HepG2 (cell line): ENCODE results near the gene NDST1. TPM values are rescaled to one million over a fixed set of nuclear protein-coding genes. Genes with fewer than 3 reads are reported as not detected.

Source experiments
- EHMT2 ChIP-seq: fragments of 200-600 bp; sonication (generic); IDR thresholded peaks from 2 replicates; pipeline ENCODE4 v1.7.0; 2017; ENCODE audit warnings: antibody characterized with exemption, low read depth, low read length, borderline replicate concordance
- EZH2 ChIP-seq: conservative IDR thresholded peaks from 2 replicates; pipeline ENCODE4 v1.6.1; 2012; ENCODE audit warnings: mild to moderate bottlenecking, low read depth, low read length, moderate library complexity
- FOXP4 ChIP-seq: sonication (generic); formaldehyde crosslinking; IDR thresholded peaks from 2 replicates; pipeline ENCODE4 v1.4.0; 2020; ENCODE audit warnings: missing genetic modification reagents
- IRX3 ChIP-seq: sonication (generic); formaldehyde crosslinking; IDR thresholded peaks from 2 replicates; pipeline ENCODE4 v1.8.1; 2023; ENCODE audit warnings: mild to moderate bottlenecking, low read depth, missing genetic modification reagents, borderline replicate concordance
- KDM1A ChIP-seq: IDR thresholded peaks from 2 replicates; pipeline ENCODE4 v1.6.1; 2016; ENCODE audit warnings: missing compliant biosample characterization
- KDM3A ChIP-seq: IDR thresholded peaks from 2 replicates; pipeline ENCODE4 v1.6.1; 2018; ENCODE audit warnings: low read depth, missing compliant biosample characterization
- KDM4B ChIP-seq: sonication (generic); formaldehyde crosslinking; IDR thresholded peaks from 2 replicates; pipeline ENCODE4 v1.4.0; 2020; ENCODE audit warnings: missing genetic modification reagents
- PITX1 ChIP-seq: sonication (generic); formaldehyde crosslinking; IDR thresholded peaks from 2 replicates; pipeline ENCODE4 v1.5.1; 2020; ENCODE audit warnings: mild to moderate bottlenecking, missing genetic modification reagents
- SETDB1 ChIP-seq: sonication (generic); formaldehyde crosslinking; IDR thresholded peaks from 2 replicates; pipeline ENCODE4 v1.5.1; 2020; ENCODE audit warnings: missing genetic modification reagents, mild to moderate bottlenecking, borderline replicate concordance
- SRSF9 ChIP-seq: fragments of 200-400 bp; formaldehyde crosslinking; IDR thresholded peaks from 2 replicates; pipeline ENCODE4 v1.6.1; 2018; ENCODE audit warnings: borderline replicate concordance, mild to moderate bottlenecking, low read depth, low read length; ENCODE audit not compliant: insufficient read depth, poor library complexity, severe bottlenecking
- SSRP1 ChIP-seq: IDR thresholded peaks from 2 replicates; pipeline ENCODE4 v1.6.1; 2016; ENCODE audit warnings: control low read depth
- U2AF1 ChIP-seq: fragments of 200-400 bp; formaldehyde crosslinking; optimal IDR thresholded peaks from 2 replicates; pipeline ENCODE3; 2017; ENCODE audit warnings: mild to moderate bottlenecking, low read depth, low read length
- ZNF33A ChIP-seq: sonication (generic); formaldehyde crosslinking; IDR thresholded peaks from 2 replicates; pipeline ENCODE4 v1.5.1; 2020; ENCODE audit warnings: missing genetic modification reagents, mild to moderate bottlenecking, moderate library complexity, borderline replicate concordance
- ZNF382 ChIP-seq: sonication (generic); formaldehyde crosslinking; IDR thresholded peaks from 2 replicates; pipeline ENCODE4 v1.5.0; 2020; ENCODE audit warnings: missing genetic modification reagents, mild to moderate bottlenecking, borderline replicate concordance
- ZNF44 ChIP-seq: sonication (generic); formaldehyde crosslinking; IDR thresholded peaks from 2 replicates; pipeline ENCODE4 v1.5.1; 2020; ENCODE audit warnings: mild to moderate bottlenecking, missing genetic modification reagents
- ZNF484 ChIP-seq: sonication (generic); formaldehyde crosslinking; IDR thresholded peaks from 2 replicates; pipeline ENCODE4 v1.5.1; 2020; ENCODE audit warnings: mild to moderate bottlenecking, low read depth, missing genetic modification reagents, borderline replicate concordance
- ZNF562 ChIP-seq: sonication (generic); formaldehyde crosslinking; IDR thresholded peaks from 2 replicates; pipeline ENCODE4 v1.8.0; 2022; ENCODE audit warnings: missing genetic modification reagents, borderline replicate concordance
- ZNF615 ChIP-seq: sonication (generic); formaldehyde crosslinking; IDR thresholded peaks from 2 replicates; pipeline ENCODE4 v1.5.0; 2020; ENCODE audit warnings: mild to moderate bottlenecking, missing genetic modification reagents, borderline replicate concordance
- ZSCAN30 ChIP-seq: sonication (generic); formaldehyde crosslinking; IDR thresholded peaks from 2 replicates; pipeline ENCODE4 v1.5.0; 2020; ENCODE audit warnings: mild to moderate bottlenecking, missing genetic modification reagents
- polyA plus RNA-seq, 8 experiments: library from polyadenylated mRNA; depleted of rRNA in 3 of 8; stranded (reverse) in 7 of 8; unstranded in 1 of 8; fragments of >200 nt; fragmentation: Illumina TruSeq in 4 of 8; extraction: Trizol in 4 of 8; gene quantifications; 2 replicates each; pipeline versions ENCODE4 v1.2.1 to v1.2.3, GENCODE V29; 2011 to 2016; ENCODE audit warnings: low read depth in 4 of 8, missing spikeins in 1 of 8, mixed read lengths in 1 of 8; ENCODE audit not compliant: insufficient read depth in 1 of 8
- total RNA-seq, 5 experiments: library from RNA; depleted of rRNA; stranded (reverse); fragments of >200 nt; fragmentation: Illumina TruSeq; extraction: Trizol; gene quantifications; 2 replicates each; pipeline ENCODE4 v1.2.3, GENCODE V29; 2016; ENCODE audit warnings: low read depth in 1 of 5
- TF ChIP-seq, protein P1 (sequence below): IDR thresholded peaks from 2 replicates; pipeline ENCODE4 v1.6.1; 2012; ENCODE audit warnings: inconsistent platforms
- TF ChIP-seq, protein P2 (sequence below): IDR thresholded peaks from 2 replicates; pipeline ENCODE4 v1.6.1; 2016; ENCODE audit warnings: mild to moderate bottlenecking, missing biosample characterization, missing genetic modification reagents
- TF ChIP-seq, protein P3 (sequence below), 2 experiments: sonication (generic) in 1 of 2; formaldehyde crosslinking in 1 of 2; IDR thresholded peaks; 2 replicates each; pipeline versions ENCODE4 v1.4.0 to v1.6.1; 2016 to 2020; ENCODE audit warnings: borderline replicate concordance in 1 of 2, low read depth in 1 of 2, mild to moderate bottlenecking in 1 of 2, missing genetic modification reagents in 1 of 2
- TF ChIP-seq, protein P4 (sequence below): sonication (generic); formaldehyde crosslinking; IDR thresholded peaks from 2 replicates; pipeline ENCODE4 v1.4.0; 2020; ENCODE audit warnings: missing genetic modification reagents

The NDST1 gene
- total and polyA plus RNA-seq, 2 of the 13 experiments (the other 11 are each of a cell fraction or from before 2014, with no cell fraction given), result 23.8 to 26.2 TPM

DNA sequence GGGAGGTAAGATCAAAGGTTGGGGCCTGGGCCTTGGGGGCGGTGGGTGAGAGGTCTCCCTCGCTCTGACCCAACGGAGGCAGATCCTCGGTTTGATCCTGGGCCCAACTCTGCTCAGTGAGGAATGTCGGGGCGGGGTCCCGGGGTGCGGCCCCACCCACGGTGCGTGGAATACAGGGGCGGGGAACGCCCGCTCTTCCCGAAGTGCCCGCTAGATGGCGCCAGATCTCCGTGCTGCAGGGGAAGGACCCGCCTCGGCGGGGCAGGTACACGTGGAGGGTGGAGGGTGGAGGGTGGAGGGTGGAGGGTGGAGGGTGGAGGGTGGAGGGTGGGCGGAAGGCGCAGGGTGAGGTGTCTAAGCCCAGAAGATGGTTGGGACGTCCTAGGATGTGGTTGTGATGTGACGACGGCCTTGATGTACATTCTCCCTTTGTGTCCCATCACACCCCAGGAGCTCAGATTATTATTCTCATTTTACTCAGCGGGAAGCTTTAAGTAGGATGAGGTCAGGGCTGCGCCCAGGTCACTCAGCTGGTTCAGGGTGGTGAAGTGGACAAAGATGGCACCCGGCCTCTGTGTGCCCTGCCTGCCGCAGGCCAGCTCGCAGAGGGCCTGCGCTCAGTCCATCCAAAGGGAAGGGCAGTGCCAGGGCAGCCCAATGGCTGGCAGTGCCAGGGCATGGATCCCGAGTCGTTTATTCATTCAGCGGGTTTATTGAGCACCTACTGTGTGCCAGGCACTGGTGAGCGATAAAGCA is 49.0 kb upstream of the NDST1 start (continued):
- TF ChIP-seq ZNF484 (CRISPR knock-in tag) (no peak), EZH2 (no peak), U2AF1 (no peak), PITX1 (CRISPR knock-in tag) (peak; percentile 55; the same call in 1 of the 2 replicates), SRSF9 (no peak), EHMT2 (no peak), ZSCAN30 (no peak), ZNF44 (CRISPR knock-in tag) (no peak), SSRP1 (no peak), FOXP4 (no peak), IRX3 (CRISPR knock-in tag) (no peak), KDM1A (no peak), ZNF562 (no peak), ZNF33A (CRISPR knock-in tag) (no peak), ZNF615 (CRISPR knock-in tag) (no peak), SETDB1 (CRISPR knock-in tag) (no peak), KDM4B (CRISPR knock-in tag) (0 out of 2 replicates have a peak, but pooled peaks have one; percentile 35), ZNF382 (CRISPR knock-in tag) (no peak), KDM3A (CRISPR knock-in tag) (peak; percentile 53; the same call in 1 of the 2 replicates)
- TF ChIP-seq, protein P1, sequence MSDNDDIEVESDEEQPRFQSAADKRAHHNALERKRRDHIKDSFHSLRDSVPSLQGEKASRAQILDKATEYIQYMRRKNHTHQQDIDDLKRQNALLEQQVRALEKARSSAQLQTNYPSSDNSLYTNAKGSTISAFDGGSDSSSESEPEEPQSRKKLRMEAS, result peak; percentile 81
- TF ChIP-seq, protein P2, sequence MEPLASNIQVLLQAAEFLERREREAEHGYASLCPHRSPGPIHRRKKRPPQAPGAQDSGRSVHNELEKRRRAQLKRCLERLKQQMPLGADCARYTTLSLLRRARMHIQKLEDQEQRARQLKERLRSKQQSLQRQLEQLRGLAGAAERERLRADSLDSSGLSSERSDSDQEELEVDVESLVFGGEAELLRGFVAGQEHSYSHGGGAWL, result no peak
- TF ChIP-seq, protein P3, sequence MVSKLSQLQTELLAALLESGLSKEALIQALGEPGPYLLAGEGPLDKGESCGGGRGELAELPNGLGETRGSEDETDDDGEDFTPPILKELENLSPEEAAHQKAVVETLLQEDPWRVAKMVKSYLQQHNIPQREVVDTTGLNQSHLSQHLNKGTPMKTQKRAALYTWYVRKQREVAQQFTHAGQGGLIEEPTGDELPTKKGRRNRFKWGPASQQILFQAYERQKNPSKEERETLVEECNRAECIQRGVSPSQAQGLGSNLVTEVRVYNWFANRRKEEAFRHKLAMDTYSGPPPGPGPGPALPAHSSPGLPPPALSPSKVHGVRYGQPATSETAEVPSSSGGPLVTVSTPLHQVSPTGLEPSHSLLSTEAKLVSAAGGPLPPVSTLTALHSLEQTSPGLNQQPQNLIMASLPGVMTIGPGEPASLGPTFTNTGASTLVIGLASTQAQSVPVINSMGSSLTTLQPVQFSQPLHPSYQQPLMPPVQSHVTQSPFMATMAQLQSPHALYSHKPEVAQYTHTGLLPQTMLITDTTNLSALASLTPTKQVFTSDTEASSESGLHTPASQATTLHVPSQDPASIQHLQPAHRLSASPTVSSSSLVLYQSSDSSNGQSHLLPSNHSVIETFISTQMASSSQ (IDR thresholded peaks at IDR 0.05; ENCODE audit: low read depth), result no peak
- TF ChIP-seq, protein P3 (CRISPR knock-in tag; IDR thresholded peaks at IDR 0.05; ENCODE audit: borderline replicate concordance), result no peak
- TF ChIP-seq, protein P4, sequence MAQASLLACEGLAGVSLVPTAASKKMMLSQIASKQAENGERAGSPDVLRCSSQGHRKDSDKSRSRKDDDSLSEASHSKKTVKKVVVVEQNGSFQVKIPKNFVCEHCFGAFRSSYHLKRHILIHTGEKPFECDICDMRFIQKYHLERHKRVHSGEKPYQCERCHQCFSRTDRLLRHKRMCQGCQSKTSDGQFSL, result no peak
